GM12872 (cell line): Measurements from ENCODE around the gene KMO.

Experiments
- TF ChIP-seq, protein P1 (sequence below): IDR thresholded peaks from 3 replicates; pipeline ENCODE4 v1.5.1; 2011; ENCODE audit warnings: low read depth, mild to moderate bottlenecking, low read length, moderate library complexity; ENCODE audit not compliant: insufficient read depth

KMO gene

GRCh38 chr1:241610056-241610815, 78.1 kb downstream of the KMO start:
- TF ChIP-seq, protein P1, sequence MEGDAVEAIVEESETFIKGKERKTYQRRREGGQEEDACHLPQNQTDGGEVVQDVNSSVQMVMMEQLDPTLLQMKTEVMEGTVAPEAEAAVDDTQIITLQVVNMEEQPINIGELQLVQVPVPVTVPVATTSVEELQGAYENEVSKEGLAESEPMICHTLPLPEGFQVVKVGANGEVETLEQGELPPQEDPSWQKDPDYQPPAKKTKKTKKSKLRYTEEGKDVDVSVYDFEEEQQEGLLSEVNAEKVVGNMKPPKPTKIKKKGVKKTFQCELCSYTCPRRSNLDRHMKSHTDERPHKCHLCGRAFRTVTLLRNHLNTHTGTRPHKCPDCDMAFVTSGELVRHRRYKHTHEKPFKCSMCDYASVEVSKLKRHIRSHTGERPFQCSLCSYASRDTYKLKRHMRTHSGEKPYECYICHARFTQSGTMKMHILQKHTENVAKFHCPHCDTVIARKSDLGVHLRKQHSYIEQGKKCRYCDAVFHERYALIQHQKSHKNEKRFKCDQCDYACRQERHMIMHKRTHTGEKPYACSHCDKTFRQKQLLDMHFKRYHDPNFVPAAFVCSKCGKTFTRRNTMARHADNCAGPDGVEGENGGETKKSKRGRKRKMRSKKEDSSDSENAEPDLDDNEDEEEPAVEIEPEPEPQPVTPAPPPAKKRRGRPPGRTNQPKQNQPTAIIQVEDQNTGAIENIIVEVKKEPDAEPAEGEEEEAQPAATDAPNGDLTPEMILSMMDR = no peak

GRCh38 chr1:241611063-241611462, 78.9 kb downstream of the KMO start:
- TF ChIP-seq, protein P1 = peak; percentile 60; the same call in 2 of the 3 replicates

GRCh38 chr1:241611736-241612135, 79.6 kb downstream of the KMO start:
- TF ChIP-seq, protein P1 = no peak

- TF ChIP-seq, protein P1 = no peak
These were observed 80.6 kb downstream of the KMO start for GRCh38 chr1:241612533-241613477.

DNA sequence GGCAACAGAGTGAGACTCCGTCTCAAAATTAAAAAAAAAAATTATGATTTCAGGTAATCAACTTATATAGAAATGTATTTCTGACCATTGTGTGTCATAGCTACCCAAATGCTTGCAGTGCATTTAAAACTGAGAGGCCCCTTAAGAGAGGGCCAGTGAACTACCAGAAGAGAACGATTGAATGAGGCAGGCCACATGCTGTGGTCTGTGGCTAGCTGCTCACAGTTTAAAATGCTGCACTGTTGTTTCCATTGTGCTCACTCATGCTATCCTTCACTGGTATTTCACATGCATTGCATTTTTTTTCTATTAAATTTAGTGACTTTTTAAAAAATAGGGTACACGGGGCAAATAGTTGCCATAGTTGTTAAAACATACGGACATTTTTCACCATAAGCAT, 82.0 kb downstream of the KMO start:
- TF ChIP-seq, protein P1 = no peak

GRCh38 chr1:241614572-241614971, 82.4 kb downstream of the KMO start:
- TF ChIP-seq, protein P1 = no peak
